Caco-2 (cell line): ENCODE results near the gene GMPR. TPM values are rescaled to one million over a fixed set of nuclear protein-coding genes. Genes with fewer than 3 reads are reported as not detected.

ENCODE experiments used
- BruUV-seq: library from RNA; stranded (reverse); fragments of 400-500 nt; replicated peaks from 2 replicates; lab custom pipeline; 2021; lab: Mats Ljungman, UMichigan
- CTCF ChIA-PET: fragments of 300-600 bp; sonication (Branson Sonifier 250); formaldehyde crosslinking; loops from one replicate; lab custom pipeline; 2022; ENCODE audit warnings: antibody characterized with exemption; lab: Charles Lee
- POLR2A ChIA-PET: fragments of 300-600 bp; sonication (Branson Sonifier 250); formaldehyde crosslinking; loops from one replicate; lab custom pipeline; 2022; ENCODE audit warnings: antibody characterized with exemption; lab: Charles Lee
- DNase-seq, 2 experiments: peaks; one replicate each; pipeline versions ENCODE4 v3.0.0 to v3.0.0-alpha.2; 2020 to 2022
- H3K27me3 ChIP-seq: replicated peaks from 2 replicates; pipeline ENCODE4 v1.6.0; 2011; ENCODE audit warnings: low read length; ENCODE audit not compliant: control insufficient read depth, insufficient read depth
- H3K36me3 ChIP-seq: 2 replicates; pipeline ENCODE4 v1.5.1; 2011; ENCODE audit warnings: low read length; ENCODE audit not compliant: control insufficient read depth, insufficient read depth
- H3K4me1 ChIP-seq: fragments of 250-450 bp; sonication (Bioruptor Pico); 2 replicates; pipeline ENCODE4 v1.5.1; 2020; ENCODE audit warnings: mild to moderate bottlenecking
- H3K4me3 ChIP-seq: 2 replicates; pipeline ENCODE4 v1.5.1; 2011; ENCODE audit warnings: low read depth, mild to moderate bottlenecking, control low read depth, low read length
- H3K9me3 ChIP-seq: fragments of 250-450 bp; sonication (Bioruptor Pico); 2 replicates; pipeline ENCODE4 v1.5.1; 2020; ENCODE audit warnings: mild to moderate bottlenecking, moderate library complexity
- H3K27ac Mint-ChIP-seq: one replicate; pipeline ENCODE4 v1.8.0; 2022; ENCODE audit warnings: mixed read lengths; ENCODE audit not compliant: unreplicated experiment
- H3K27me3 Mint-ChIP-seq: one replicate; pipeline ENCODE4 v1.8.0; 2022; ENCODE audit warnings: mixed read lengths; ENCODE audit not compliant: insufficient read depth, unreplicated experiment
- H3K36me3 Mint-ChIP-seq: one replicate; pipeline ENCODE4 v1.8.0; 2022; ENCODE audit warnings: mild to moderate bottlenecking, mixed read lengths; ENCODE audit not compliant: insufficient read depth, unreplicated experiment
- H3K4me1 Mint-ChIP-seq: one replicate; pipeline ENCODE4 v1.8.0; 2022; ENCODE audit warnings: low read depth, mixed read lengths; ENCODE audit not compliant: unreplicated experiment
- H3K4me3 Mint-ChIP-seq: one replicate; pipeline ENCODE4 v1.8.0; 2022; ENCODE audit warnings: mild to moderate bottlenecking, moderate library complexity, mixed read lengths; ENCODE audit not compliant: unreplicated experiment
- H3K9me3 Mint-ChIP-seq: one replicate; pipeline ENCODE4 v1.8.0; 2022; ENCODE audit warnings: mixed read lengths; ENCODE audit not compliant: unreplicated experiment
- intact Hi-C: fragments of 100-400 bp; cut with micrococcal nuclease; formaldehyde crosslinking; loops from one replicate; pipeline ENCODE4 v1.10.0; 2022; ENCODE audit not compliant: unreplicated experiment
- total RNA-seq: library from RNA; stranded (reverse); gene quantifications from 2 replicates; pipeline ENCODE4 v1.2.3, GENCODE V29; 2022
- TF ChIP-seq, protein P1 (sequence below), 2 experiments: fragments of 200-600 bp in 1 of 2; IDR thresholded peaks; 1 replicate in 1 of 2; 2 replicates in 1 of 2; pipeline versions ENCODE4 v1.5.1 to v1.8.0; 2011 to 2022; ENCODE audit warnings: antibody characterized with exemption in 1 of 2, control low read depth in 1 of 2, inconsistent platforms in 1 of 2, low read depth in 1 of 2, low read length in 1 of 2, mild to moderate bottlenecking in 1 of 2, moderate library complexity in 1 of 2; ENCODE audit not compliant: insufficient read depth in 1 of 2, severe bottlenecking in 1 of 2, unreplicated experiment in 1 of 2

Gene GMPR
- total RNA-seq, 1 experiment from 2014 or later: 1.3 TPM

DNA sequence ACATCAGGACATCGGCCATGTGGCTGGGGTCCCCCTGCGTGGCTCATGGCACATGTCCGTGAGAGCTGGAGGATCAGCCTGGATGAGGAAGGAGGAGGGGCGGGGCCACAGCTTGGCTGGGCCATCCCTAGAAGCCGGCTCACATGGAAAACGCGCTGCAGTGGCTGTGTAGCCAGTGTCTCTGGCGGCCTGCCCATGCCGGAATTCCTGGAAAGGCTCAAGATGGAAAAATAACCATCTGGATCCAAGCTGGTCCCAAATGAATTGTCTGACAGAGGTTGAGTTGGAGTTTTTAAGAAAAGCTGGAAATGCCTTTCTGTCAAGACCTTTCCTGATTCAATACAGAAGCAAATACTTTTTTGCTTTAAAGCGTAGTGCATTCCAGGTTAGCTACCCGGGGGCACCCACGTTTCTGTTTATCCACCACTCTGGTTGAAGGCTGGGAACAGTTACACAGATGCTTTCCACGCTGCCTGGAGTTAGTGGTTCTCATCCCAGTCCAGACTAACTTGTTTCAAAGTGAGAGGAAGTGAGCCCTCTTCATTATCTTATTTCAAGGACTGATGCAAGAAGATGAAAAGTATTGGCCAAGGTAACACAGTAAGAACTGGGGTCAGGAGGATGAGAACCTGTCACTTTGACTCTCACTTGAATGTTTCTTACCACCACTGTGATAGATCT lies 99.0 kb downstream of the GMPR start:
- Mint-ChIP-seq H3K27ac (no peak overlapping the region), H3K36me3 (no peaks in the 10 kb centered on the region), H3K27me3 (no peaks in the 10 kb centered on the region), H3K4me3 (no peak overlapping the region), H3K9me3 (no peaks in the 10 kb centered on the region), H3K4me1 (peaks cover 6% of the 10 kb centered on the region)
- H3K9me3 ChIP-seq: no peaks in the 10 kb centered on the region
- intact Hi-C loops: no loop called here
- no peak for DNase-seq
- no TSS peak for BruUV-seq
- ChIA-PET POLR2A (no interaction called here), CTCF (interaction anchor here (0.6 kb wide), 1 partner anchor 112 kb away, joined by 3 read pairs; no protein-coding TSS in a partner anchor)
- no peaks in the 10 kb centered on the region; the same call in 1 of the 2 replicates for H3K36me3 ChIP-seq
- no peak overlapping the region for H3K4me3 ChIP-seq
- TF ChIP-seq, protein P1, sequence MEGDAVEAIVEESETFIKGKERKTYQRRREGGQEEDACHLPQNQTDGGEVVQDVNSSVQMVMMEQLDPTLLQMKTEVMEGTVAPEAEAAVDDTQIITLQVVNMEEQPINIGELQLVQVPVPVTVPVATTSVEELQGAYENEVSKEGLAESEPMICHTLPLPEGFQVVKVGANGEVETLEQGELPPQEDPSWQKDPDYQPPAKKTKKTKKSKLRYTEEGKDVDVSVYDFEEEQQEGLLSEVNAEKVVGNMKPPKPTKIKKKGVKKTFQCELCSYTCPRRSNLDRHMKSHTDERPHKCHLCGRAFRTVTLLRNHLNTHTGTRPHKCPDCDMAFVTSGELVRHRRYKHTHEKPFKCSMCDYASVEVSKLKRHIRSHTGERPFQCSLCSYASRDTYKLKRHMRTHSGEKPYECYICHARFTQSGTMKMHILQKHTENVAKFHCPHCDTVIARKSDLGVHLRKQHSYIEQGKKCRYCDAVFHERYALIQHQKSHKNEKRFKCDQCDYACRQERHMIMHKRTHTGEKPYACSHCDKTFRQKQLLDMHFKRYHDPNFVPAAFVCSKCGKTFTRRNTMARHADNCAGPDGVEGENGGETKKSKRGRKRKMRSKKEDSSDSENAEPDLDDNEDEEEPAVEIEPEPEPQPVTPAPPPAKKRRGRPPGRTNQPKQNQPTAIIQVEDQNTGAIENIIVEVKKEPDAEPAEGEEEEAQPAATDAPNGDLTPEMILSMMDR (IDR thresholded peaks at IDR 0.05; ENCODE audit: insufficient read depth in 1 of 2, low read depth in 1 of 2, low read length in 1 of 2, severe bottlenecking in 1 of 2, unreplicated experiment in 1 of 2): no peak
- no peaks in the 10 kb centered on the region for H3K27me3 ChIP-seq
- H3K4me1 ChIP-seq: no peaks in the 10 kb centered on the region

DNA sequence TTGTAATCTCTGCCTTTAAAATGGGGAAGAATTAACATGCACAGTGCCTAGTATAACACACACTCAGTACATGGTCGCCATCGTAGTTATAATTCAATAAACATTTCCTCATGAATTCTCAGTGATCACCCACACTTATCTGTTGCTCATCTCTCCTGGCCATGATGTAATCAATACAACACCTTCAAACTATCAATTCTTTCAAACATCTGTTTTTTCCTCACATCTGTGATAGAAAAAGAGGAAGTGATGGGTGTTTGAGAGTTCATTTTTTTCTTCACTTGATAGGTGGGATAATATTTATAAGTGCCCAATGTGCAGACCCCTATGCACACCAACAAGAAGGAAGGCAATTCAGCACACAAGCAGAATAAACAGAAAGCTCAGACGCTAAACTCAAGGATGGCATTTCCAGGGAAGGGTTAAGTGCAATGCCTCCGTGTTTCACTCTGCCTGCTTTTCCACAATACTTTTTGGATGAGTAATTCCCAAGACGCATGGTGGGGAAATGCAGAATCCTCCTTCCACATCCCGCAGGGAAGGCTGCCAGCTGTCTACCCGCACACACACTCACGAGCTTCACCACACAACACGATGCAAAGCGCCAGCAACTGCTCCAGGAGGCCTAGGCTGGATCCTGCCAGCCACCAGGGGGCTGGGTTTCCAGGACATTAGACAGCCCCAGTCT lies 100.3 kb downstream of the GMPR start:
- POLR2A ChIA-PET: no interaction called here
- DNase-seq: peak in 1 of 2 experiments; percentile 28
- Histone ChIP-seq H3K4me1 (no peaks in the 10 kb centered on the region), H3K27me3 (no peaks in the 10 kb centered on the region), H3K4me3 (no peak overlapping the region), H3K9me3 (no peaks in the 10 kb centered on the region), H3K36me3 (no peaks in the 10 kb centered on the region; the same call in 1 of the 2 replicates)
- BruUV-seq: no TSS peak
- CTCF ChIA-PET: interaction anchor here (0.8 kb wide), 1 partner anchor 52 kb away, joined by 3 read pairs; no protein-coding TSS in a partner anchor
- Mint-ChIP-seq H3K36me3 (no peaks in the 10 kb centered on the region), H3K27me3 (no peaks in the 10 kb centered on the region), H3K4me3 (no peak overlapping the region), H3K27ac (no peak overlapping the region), H3K9me3 (no peaks in the 10 kb centered on the region), H3K4me1 (peaks cover under 1% of the 10 kb centered on the region)
- intact Hi-C loops: no loop called here
- TF ChIP-seq, protein P1 (IDR thresholded peaks at IDR 0.05; ENCODE audit: insufficient read depth in 1 of 2, low read depth in 1 of 2, low read length in 1 of 2, severe bottlenecking in 1 of 2, unreplicated experiment in 1 of 2): peak; percentile 10 to 21

DNA sequence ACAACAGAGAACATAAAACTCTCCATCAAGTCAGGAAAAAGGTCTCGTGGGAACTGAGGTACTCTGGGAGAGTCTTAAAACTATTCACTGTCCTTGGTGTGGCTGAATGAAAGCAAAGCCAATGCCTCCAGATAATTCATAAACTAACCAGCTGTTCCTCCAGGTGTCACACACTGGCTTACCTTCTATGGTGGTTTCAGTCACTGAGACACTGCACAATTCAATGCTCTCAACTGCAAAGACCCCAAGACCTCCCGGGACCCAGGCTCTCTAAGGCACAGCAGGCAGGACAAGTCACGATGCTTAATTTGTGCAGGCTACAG lies 100.8 kb downstream of the GMPR start:
- H3K4me3 Mint-ChIP-seq: no peak overlapping the region
- BruUV-seq: no TSS peak

More for the DNA sequence above, 100.8 kb downstream of the GMPR start:
- Mint-ChIP-seq H3K4me1 (no peaks in the 10 kb centered on the region), H3K9me3 (no peaks in the 10 kb centered on the region), H3K27ac (no peak overlapping the region), H3K36me3 (no peaks in the 10 kb centered on the region), H3K27me3 (no peaks in the 10 kb centered on the region)
- intact Hi-C loops: no loop called here
- DNase-seq: no peak
- H3K4me3 ChIP-seq: no peak overlapping the region
- TF ChIP-seq, protein P1 (IDR thresholded peaks at IDR 0.05; ENCODE audit: insufficient read depth in 1 of 2, low read depth in 1 of 2, low read length in 1 of 2, severe bottlenecking in 1 of 2, unreplicated experiment in 1 of 2): no peak
- CTCF ChIA-PET: interaction anchor here (0.8 kb wide), 1 partner anchor 51 kb away, joined by 3 read pairs; no protein-coding TSS in a partner anchor
- H3K9me3 ChIP-seq: no peaks in the 10 kb centered on the region
- H3K4me1 ChIP-seq: no peaks in the 10 kb centered on the region
- H3K36me3 ChIP-seq: no peaks in the 10 kb centered on the region; the same call in 1 of the 2 replicates
- POLR2A ChIA-PET: no interaction called here
- H3K27me3 ChIP-seq: no peaks in the 10 kb centered on the region
